ENCODE results near the gene KCND2.
"Not testable (repeated sequence)": the region's sequence is repeated elsewhere in the genome, so short reads cannot be mapped to it uniquely, and the experiment has no call there.

KCND2 gene

DNA sequence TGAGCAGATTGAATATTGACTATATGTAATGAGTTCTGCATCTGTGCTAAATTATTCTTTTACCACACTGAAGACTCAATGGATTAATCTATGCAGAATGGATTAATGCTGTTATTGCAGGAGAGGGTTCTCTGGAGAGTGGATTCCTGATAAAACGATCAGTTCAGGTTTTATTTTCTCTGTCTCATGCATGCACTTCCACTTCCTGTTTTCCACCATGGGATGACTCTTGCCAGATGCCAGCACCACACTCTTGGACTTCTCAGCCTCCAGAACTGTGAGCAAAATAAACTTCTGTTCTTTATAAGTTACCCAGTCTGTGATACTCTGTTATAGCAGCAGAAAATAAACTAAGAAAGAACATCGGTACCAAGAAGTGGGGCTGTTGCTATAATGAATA lies 207.5 kb downstream of the KCND2 start:
- no peak for DNase-seq (ENCODE audit: low read depth in 3 of 3, low spot score in 1 of 3)

DNA sequence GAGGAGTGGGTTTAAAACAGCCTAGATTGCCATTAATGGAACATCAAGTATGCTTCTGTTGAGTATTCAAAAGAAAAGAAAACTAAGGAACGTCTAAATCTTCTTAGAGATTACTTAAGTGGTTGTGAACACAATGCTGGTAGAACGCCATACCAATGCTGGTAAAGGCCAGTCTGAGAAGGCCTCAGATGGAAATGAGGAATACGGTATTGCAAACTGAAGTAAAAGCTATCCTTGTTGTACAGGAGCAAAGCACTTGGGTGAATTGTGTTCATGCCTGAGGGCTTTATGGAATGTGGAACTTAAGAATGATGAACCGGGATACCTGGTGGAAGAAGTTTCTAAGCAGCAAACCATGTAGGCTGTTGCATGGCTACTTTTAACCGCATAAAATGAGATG lies 208.0 kb downstream of the KCND2 start:
- no peak for DNase-seq (ENCODE audit: low read depth in 3 of 3, low spot score in 1 of 3)

DNA sequence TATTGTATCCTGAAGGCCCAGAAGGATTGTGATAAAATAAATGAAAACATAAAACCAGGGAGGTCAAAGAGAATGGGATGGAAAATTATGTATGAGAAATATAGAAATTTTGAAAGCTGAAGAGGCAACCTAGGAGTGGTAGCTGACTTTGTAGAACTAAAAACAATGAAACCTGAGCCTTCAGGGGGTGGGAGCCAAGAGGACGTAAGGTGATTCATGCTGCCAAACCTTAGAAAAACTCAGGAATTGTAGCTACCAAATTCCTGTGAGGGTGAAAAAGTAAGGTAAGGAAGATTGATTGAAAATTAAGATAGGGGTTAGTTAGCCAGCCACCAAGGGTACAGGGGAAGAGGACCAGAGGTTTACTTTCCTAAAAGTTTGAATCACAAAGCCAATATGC lies 213.2 kb downstream of the KCND2 start:
- no peak for DNase-seq (ENCODE audit: low read depth in 3 of 3, low spot score in 1 of 3)

DNA sequence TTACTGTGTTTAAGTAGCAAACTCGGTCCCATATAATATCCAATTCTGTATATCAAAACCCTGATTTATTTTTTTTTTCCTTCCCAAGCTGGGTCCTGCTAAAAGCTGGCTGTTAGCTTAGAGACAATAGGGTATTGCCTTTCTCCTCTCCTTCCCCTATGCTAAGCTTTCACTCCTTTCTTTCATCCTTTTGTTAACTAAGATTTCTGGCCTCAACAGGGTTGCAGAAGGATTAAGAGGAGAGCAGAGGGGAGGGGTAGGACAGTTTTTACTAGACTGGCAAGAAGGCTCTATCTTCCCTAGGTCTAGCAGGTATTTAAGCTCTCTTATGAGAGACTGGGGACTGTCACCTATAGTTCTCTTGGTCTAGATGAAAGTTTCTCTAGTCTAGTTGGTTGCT lies 229.2 kb downstream of the KCND2 start:
- no peak for DNase-seq (ENCODE audit: low read depth in 3 of 3, low spot score in 1 of 3)

DNA sequence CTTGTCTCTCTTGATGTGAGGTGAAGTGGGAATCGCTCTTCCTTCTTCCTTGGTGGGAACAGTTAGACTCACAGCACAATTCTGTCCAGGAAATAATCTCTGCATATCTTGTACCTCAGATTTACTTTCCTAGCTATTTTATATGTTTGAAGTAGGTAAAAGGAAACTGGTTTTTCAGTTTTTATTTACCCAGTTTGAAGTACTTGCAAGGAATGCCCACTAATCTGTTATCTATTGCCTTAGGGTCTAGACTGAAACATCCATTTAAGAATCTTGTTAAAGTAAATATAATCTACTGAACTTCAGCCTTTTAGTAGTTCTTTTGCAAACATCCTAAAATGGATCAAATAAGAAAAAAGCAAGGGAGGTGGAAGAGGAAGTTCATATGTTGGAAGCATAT lies 229.8 kb downstream of the KCND2 start:
- DNase-seq (ENCODE audit: low read depth in 3 of 3, low spot score in 1 of 3): no peak

DNA sequence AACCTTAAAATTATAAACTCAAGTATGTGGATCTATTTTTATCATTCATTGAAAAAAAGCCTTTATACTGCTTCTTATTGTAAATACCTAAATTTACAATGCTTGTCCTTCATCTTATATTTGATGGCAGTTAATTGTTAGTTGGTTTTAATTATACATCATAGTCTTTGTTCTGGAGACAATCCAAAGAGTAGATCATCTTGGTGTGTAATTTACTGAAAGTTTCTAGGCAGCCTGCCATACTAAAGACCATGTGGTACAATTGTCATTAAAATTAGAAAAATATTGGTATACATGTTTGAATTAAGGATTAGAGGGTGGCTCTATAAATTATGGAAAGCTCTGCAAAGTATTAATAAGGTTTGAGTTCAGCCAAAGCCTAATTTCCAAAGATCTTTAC lies 231.4 kb downstream of the KCND2 start:
- no peak for DNase-seq (ENCODE audit: low read depth in 3 of 3, low spot score in 1 of 3)

DNA sequence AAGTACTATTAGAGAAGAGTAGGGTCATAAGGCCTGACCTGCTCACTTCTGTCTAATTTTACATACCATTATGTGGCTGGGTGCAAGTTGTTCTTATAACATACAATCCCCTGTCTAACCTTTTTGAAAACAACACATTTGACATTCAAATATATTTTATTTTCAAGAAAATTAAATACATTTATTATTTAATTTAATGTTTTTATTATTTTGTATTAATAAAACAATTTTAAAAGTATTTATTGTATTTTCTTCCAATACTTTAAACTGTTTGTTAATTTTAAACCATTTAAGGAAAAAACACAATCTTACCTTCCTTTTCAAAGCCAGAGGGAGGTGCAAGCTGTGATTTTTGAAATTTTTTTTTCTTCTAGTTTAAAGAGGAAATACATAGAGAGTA lies 232.8 kb downstream of the KCND2 start:
- no peak for DNase-seq (ENCODE audit: low read depth in 3 of 3, low spot score in 1 of 3)

DNA sequence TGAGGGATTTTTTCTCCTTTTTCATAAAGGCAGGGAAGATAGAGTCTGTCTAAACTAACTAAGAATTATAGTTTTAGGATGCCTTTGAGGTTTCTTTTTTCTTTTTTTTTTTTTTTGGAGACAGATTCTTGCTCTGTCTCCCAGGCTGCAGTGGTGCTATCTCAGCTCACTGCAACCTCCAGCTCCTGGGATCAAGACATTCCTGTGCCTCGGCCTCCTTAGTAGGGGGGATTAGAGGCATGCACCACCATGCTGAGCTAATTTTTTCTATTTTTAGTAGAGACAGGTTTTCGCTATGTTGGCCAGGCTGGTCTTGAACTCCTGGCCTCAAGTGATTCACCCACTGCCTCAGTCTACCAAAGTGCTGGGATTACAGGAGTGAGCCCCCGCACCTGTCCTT lies 239.7 kb downstream of the KCND2 start:
- DNase-seq (ENCODE audit: low read depth in 3 of 3, low spot score in 1 of 3): no peak

DNA sequence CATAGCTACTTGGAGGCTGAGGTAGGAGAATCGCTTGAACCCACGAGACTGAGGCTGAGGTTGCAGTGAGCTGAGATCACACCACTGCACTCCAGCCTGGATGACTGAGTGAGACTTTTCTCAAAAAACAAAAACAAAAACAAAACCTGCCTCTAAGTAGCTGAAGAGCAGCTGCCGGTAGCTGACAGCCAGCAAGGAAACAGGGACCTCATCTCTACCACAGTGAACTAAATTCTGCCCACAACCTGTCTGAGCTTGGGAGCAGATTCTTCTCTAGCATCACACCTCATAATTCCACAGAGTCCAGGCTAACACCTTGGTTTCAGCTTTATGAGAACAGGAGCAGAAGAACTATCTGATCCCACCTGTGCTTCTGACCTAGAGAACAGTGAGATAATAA lies 246.2 kb downstream of the KCND2 start:
- DNase-seq (ENCODE audit: low read depth in 3 of 3, low spot score in 1 of 3): no peak

DNA sequence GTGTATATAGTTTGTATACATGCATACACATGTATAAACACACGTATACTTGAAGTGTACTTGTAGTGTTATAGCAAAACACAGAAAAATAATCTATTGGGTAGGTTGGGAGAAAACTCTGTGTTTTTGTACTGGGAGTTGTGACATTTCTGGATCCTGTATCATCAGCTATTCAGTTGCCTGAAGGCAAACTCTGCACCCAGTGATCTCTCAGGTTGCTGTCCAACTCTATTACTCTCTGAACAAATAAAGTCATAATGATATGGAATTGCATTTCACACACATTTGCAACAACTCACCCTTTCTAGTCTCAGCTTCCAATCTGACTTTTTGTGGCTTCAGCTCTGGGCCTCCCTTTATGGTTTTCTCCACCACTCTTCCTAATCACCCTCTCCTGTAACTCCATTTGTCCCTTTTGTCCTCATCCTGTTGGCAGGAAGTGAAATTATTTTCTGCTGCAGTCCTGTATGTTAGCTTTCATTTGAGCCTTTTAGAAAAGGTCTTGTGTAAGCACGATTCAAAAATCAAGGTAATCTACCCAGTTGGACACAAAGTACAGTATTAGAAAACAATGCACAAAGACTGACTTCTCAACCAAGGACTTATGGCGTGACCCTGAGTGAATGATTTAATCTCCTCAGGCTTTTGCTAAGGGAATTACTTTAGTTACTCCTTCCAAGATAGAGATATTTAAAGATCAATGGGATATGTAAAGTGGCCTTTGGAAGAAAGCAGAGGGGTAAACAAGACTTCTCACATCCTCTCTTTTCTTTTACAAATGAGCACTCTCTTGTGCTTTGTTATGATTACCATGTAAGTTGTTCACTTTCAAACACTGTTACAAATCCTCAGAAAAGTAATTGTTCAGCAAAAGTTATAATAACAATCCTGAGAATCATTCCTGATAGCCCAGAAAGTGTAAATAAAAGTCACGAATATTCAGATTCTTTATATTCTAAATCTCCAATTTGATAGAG lies 249.1 kb downstream of the KCND2 start:
- no peak for DNase-seq (ENCODE audit: low read depth in 3 of 3, low spot score in 1 of 3)

DNA sequence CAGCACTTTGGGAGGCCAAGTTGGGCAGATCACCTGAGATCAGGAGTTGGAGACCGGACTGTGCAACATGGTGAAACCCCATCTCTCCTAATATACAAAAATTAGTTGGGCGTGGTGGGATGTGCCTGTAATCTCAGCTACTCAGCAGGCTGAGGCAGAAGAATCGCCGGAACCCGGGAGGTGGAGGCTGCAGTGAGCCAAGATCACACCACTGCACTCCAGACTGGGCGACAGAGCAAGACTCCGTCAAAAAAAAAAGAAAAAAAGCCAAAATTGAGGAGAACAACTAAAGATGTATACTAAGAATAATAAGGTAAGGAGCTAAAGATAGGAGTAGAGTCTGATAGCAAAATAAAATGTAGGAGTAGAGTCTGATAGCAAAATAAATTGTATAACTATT lies 251.0 kb downstream of the KCND2 start:
- DNase-seq (ENCODE audit: low read depth in 3 of 3, low spot score in 1 of 3): no peak

DNA sequence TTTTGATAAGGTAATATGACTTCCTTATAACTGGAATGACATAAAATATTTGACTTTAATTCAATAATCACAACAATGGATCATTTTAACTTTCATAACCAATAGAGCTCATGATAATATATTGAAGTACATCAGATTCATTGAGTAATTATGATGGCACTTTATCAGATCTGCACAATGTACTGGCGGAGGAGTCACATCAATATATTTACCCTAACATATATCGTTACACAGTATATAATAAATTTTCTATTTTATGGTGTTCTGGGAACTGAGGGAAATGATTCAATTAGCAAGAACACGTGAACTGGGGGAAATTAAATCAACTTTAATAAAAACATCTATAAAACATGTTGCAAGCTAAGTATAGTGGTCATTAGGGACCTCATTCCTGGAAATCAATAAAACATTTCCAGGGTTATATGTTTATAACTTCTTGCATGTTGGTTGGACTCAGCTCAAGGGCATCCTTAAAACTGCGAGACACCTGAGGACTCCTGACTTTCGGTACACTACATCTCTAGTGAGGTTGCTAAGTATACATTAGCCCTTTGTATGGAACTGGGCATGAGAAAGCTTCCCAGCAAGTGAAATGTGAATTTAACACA lies 254.0 kb downstream of the KCND2 start:
- DNase-seq (ENCODE audit: low read depth in 3 of 3, low spot score in 1 of 3): no peak

DNA sequence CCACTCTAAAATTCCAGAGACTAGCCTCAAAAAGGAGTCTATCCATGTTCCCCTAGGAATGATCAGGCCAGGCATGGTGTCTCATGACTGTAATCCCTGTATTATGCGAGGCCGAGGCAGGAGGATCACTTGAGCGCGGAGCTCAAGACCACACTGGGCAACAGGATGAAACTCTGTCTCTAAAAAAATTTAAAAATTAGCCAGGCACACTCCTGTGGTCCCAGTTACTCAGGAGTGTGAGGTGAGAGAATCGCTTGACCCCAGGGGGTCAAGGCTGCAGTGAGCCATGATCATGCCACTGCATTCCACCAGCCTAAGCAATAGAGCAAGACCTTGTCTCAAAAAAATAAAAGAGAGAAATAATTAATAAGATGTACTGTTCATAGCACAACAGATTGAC lies 256.8 kb downstream of the KCND2 start:
- no peak for DNase-seq (ENCODE audit: low read depth in 3 of 3, low spot score in 1 of 3)

DNA sequence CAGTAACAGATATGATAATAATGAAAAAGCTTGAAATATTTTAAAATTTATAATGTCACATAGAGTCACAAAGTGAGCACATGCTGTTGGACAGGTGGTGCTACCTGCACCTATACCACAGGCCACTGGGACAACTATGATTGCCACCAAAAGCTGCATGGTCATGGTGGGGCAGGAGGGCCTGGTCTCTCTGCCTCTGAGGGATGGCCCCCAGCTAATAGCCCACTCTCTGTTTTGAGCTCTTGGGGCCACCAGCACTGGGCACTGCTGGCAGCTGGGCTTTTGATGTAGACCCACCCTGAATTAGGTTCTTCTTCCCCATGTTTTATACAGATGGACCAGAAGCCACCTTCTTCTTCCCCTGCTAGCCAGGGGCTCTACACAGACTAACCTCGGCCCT lies 265.4 kb downstream of the KCND2 start:
- DNase-seq (ENCODE audit: low read depth in 3 of 3, low spot score in 1 of 3): no peak

DNA sequence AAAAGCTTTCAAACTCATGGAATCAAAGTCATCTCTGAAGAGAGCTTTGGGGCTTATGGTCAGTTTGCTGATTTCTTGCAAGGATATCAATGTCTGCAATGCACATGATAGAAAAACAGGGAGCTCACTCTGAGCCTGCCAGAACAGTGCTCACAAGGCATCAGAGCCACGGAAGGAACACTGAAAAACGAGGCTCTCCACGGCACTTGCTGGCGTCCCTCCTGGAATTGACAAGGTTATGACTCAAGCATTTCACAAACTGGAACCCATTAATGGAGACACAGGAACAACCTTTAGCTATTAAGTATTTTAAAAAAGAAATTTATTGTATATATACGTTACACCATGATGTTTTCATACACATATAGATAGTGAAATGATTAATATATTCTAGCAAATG lies 266.3 kb downstream of the KCND2 start:
- DNase-seq (ENCODE audit: low read depth in 3 of 3, low spot score in 1 of 3): no peak

DNA sequence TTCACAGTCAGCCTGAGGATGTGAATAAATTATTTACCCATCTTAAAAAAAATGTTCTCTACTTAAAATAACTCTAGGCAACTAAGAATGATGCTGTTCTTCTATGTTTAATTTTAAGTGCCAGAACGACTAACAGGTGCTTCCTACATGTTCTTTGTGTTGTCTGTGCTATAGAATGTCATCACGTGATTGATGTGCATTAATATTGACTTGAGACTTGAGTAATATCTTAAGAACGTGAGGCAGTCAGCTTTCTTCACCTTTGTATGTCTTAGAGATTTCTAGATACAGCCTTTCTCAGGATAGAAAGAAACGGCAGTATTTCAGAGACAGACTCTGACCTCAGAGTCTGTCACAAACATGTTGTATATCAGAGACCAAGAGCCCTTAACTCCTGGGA lies 274.6 kb downstream of the KCND2 start:
- DNase-seq (ENCODE audit: low read depth in 3 of 3, low spot score in 1 of 3): no peak

DNA sequence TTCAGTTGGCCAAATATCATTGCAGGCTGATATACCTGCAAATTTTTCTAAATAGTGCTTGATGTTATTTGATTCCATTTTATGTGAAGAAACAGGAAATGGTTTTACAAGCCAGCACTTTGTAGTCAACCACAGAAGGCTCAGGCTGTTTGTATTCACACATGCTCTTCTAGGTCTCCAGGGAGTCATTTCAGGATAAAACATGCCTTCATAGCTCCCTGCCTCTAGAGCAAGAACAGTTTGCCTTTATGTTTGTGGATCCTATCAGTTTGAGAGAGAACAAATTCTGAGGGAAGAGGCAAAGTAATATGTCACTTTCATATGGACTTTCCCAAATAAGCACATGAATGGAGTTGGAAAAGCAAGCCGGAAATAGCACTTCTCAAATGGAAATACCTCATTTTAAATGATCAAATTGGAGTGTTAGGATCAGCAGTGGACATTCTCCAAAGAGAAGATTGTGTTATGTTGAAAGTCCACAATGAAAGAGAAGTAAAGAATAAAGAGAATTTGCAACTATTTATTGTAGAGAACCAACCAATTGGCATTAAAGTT lies 277.6 kb downstream of the KCND2 start:
- DNase-seq (ENCODE audit: low read depth in 3 of 3, low spot score in 1 of 3): no peak

DNA sequence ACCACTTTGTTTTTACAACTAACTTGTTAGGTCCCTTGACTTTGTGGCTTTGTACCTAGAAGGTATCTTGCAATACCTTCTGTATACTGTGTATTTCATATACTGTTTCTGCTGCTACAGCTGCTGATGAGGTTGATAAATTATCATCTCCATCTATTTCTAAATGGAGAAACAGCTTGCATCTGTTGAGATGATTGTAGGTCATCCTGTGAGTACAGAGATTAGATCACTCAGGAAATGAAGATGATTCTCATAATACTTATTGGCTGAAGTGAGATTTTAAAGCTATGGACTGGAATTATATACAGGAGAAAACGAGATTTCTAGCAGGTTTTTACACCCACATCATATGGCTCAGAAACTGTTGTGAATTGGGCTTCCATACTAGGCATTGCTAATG lies 280.5 kb downstream of the KCND2 start:
- no peak for DNase-seq (ENCODE audit: low read depth in 3 of 3, low spot score in 1 of 3)

DNA sequence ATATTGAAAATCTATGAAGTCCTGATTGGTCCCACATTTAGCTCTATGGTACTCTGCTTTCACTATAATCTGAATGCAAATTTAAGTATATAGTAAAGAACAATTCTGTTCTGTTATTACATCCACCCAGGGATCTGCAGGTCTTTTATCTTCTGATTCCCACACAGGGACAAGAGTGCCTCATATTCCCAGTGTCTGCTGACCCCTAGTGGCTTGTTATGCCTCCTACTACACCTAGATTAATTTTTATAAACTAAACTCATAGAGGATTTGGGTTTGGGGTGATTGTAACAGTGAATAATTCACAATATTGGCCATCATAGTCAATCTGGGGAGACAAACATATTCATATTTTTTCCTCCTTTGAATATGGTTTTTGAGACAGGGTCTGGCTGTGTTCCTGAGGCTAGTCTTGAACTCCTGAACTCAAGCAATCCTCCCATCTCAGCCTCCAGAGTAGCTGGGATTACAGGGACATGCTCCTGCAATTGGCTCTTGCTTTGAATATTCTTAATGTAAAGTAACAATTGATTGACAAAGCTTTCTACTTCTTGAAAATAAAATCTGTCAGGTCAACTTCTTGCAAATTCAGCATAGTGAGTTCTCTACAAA lies 282.1 kb downstream of the KCND2 start:
- no peak for DNase-seq (ENCODE audit: low read depth in 3 of 3, low spot score in 1 of 3)

DNA sequence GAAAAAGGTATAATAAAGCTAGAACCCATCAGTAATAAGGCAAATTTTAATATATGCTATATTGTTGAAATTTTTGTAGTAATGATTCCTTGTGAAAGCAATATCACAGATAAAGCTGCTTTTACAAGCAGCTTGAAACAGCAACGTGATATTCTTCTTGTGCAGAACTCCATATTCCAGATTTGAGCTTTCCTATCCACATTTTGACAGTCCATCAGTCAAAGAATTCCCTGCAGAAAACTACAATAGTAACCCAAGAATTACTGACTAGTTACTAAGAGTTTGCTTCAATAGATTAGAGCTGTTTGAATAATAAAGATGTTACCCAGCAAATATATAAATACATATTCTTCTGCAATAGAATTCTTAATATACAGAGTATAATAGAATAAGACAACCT lies 291.2 kb downstream of the KCND2 start:
- DNase-seq (ENCODE audit: low read depth in 3 of 3, low spot score in 1 of 3): no peak

DNA sequence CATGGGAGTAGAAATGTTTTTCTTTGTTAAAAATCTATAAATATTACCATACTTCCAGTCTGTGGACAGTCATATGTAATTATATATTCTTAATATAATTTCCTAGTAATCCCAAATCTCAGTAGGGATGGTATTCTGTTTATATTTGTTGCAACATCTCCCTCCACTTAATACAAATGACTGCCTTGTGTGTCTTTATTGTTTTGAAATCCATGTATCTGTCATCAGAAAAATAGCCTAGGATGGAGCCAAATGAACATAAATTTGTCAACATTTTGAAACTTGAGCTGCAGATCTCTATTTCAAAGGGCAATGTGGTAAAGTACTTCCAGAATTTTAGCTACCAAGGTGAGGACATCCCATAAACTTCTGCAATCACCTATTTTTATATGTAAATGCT lies 294.2 kb downstream of the KCND2 start:
- no peak for DNase-seq (ENCODE audit: low read depth in 3 of 3, low spot score in 1 of 3)

DNA sequence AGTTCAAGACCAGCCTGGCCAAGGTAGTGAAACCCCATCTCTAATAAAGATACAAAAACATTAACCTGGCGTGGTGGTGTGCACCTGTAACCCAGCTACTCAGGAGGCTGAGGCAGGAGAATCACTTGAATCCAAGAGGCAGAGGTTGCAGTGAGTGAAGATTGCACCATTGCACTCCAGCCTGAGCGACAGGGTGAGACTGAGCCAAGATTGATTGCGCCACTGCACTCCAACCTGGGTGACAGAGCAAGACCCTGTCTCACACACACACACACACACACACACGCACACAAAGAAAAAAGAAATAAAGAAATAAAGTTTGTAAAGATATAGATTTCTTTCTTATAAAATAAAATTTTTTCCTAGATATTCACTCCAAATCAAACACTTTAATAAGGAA lies 305.7 kb downstream of the KCND2 start:
- DNase-seq (ENCODE audit: low read depth in 3 of 3, low spot score in 1 of 3): not testable (repeated sequence)
